ENCODE measurements around the gene HPCAL1.

HPCAL1 gene

GRCh38 chr2:10302479-10303180 lies at the start of gene HPCAL1:
Gene HPCAL1, plus strand, starts transcription at chr2:10302904. Its CDS starts 116,854 bp downstream, at chr2:10419758.
- Histone ChIP-seq H3K4me3 (ENCODE audit: low read depth, low read length) (peak within 1 kb of the TSS; percentile 74), H3K36me3 (ENCODE audit: control insufficient read depth, insufficient read depth, low read length) (no peaks in the 10 kb centered on the region), H3K27me3 (ENCODE audit: control insufficient read depth, insufficient read depth, low read length) (peaks cover 47% of the 10 kb centered on the region), H3K4me1 (ENCODE audit: control insufficient read depth, insufficient read depth, low read length) (peaks cover 13% of the 10 kb centered on the region), H3K27ac (ENCODE audit: low read depth, low read length) (no peak within 1 kb of the TSS), H3K9ac (ENCODE audit: low read length) (peak within 1 kb of the TSS; percentile 50), H3K9me3 (ENCODE audit: control insufficient read depth, insufficient read depth, low read depth, low read length) (no peaks in the 10 kb centered on the region)

- H3K9me3 ChIP-seq (ENCODE audit: control insufficient read depth, insufficient read depth, low read depth, low read length) = peaks cover 6% of the 10 kb centered on the region; the same call in 1 of the 2 replicates
- H3K36me3 ChIP-seq (ENCODE audit: control insufficient read depth, insufficient read depth, low read length) = no peaks in the 10 kb centered on the region
- peaks cover 11% of the 10 kb centered on the region; the same call in 1 of the 2 replicates for H3K4me1 ChIP-seq (ENCODE audit: control insufficient read depth, insufficient read depth, low read length)
- no peak overlapping the region for H3K9ac ChIP-seq (ENCODE audit: low read length)
- no peak overlapping the region for H3K27ac ChIP-seq (ENCODE audit: low read depth, low read length)
- no peak overlapping the region for H3K4me3 ChIP-seq (ENCODE audit: low read depth, low read length)
- no peaks in the 10 kb centered on the region for H3K27me3 ChIP-seq (ENCODE audit: control insufficient read depth, insufficient read depth, low read length)
Observed at GRCh38 chr2:10253596-10254372, 48.9 kb upstream of the HPCAL1 start.

- Histone ChIP-seq H3K4me1 (ENCODE audit: control insufficient read depth, insufficient read depth, low read length) (peaks cover 11% of the 10 kb centered on the region; the same call in 1 of the 2 replicates), H3K9me3 (ENCODE audit: control insufficient read depth, insufficient read depth, low read depth, low read length) (peaks cover 6% of the 10 kb centered on the region; the same call in 1 of the 2 replicates), H3K4me3 (ENCODE audit: low read depth, low read length) (no peak overlapping the region), H3K9ac (ENCODE audit: low read length) (no peak overlapping the region), H3K27me3 (ENCODE audit: control insufficient read depth, insufficient read depth, low read length) (no peaks in the 10 kb centered on the region), H3K36me3 (ENCODE audit: control insufficient read depth, insufficient read depth, low read length) (no peaks in the 10 kb centered on the region), H3K27ac (ENCODE audit: low read depth, low read length) (no peak overlapping the region)
Observed at GRCh38 chr2:10254373-10255188, 48.1 kb upstream of the HPCAL1 start.

GRCh38 chr2:10255189-10256030 lies 47.3 kb upstream of the HPCAL1 start:
- H3K4me1 ChIP-seq (ENCODE audit: control insufficient read depth, insufficient read depth, low read length) = peaks cover 11% of the 10 kb centered on the region; the same call in 1 of the 2 replicates
- H3K36me3 ChIP-seq (ENCODE audit: control insufficient read depth, insufficient read depth, low read length) = no peaks in the 10 kb centered on the region
- no peak overlapping the region for H3K4me3 ChIP-seq (ENCODE audit: low read depth, low read length)
- H3K9ac ChIP-seq (ENCODE audit: low read length) = no peak overlapping the region
- no peaks in the 10 kb centered on the region for H3K27me3 ChIP-seq (ENCODE audit: control insufficient read depth, insufficient read depth, low read length)
- no peak overlapping the region for H3K27ac ChIP-seq (ENCODE audit: low read depth, low read length)
- peaks cover 4% of the 10 kb centered on the region; the same call in 1 of the 2 replicates for H3K9me3 ChIP-seq (ENCODE audit: control insufficient read depth, insufficient read depth, low read depth, low read length)

DNA sequence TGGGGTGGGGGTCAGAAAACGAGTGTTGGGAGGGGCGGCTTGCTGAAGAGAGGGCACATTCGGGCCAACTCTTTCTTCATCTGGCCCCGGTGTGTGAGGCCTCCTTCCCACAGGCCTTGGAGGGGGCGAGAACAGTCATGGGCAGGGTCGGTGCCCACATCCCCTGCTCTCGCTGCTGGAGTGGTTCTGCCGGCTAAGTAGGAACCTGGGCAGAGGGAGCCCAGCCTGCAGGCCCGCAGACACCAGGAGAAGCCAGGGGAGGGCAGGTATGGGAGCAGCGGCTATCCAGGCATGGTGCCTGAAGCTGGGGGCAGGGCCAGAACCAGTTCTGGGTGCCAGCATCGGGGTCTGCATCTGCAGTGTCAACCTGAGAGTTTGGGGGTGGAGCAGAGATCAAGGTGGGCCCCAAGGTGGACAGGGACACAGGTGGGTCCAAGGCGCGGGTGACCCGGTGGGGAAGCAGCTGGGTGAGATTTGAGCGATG lies 46.6 kb upstream of the HPCAL1 start:
- no peak overlapping the region for H3K9ac ChIP-seq (ENCODE audit: low read length)
- no peaks in the 10 kb centered on the region for H3K9me3 ChIP-seq (ENCODE audit: control insufficient read depth, insufficient read depth, low read depth, low read length)
- H3K4me1 ChIP-seq (ENCODE audit: control insufficient read depth, insufficient read depth, low read length) = peaks cover 11% of the 10 kb centered on the region; the same call in 1 of the 2 replicates
- no peak overlapping the region for H3K4me3 ChIP-seq (ENCODE audit: low read depth, low read length)
- H3K27ac ChIP-seq (ENCODE audit: low read depth, low read length) = no peak overlapping the region
- H3K27me3 ChIP-seq (ENCODE audit: control insufficient read depth, insufficient read depth, low read length) = no peaks in the 10 kb centered on the region
- no peaks in the 10 kb centered on the region for H3K36me3 ChIP-seq (ENCODE audit: control insufficient read depth, insufficient read depth, low read length)

- Histone ChIP-seq H3K9me3 (ENCODE audit: control insufficient read depth, insufficient read depth, low read depth, low read length) (no peaks in the 10 kb centered on the region), H3K4me1 (ENCODE audit: control insufficient read depth, insufficient read depth, low read length) (peaks cover 11% of the 10 kb centered on the region; the same call in 1 of the 2 replicates), H3K4me3 (ENCODE audit: low read depth, low read length) (no peak overlapping the region), H3K36me3 (ENCODE audit: control insufficient read depth, insufficient read depth, low read length) (no peaks in the 10 kb centered on the region), H3K27me3 (ENCODE audit: control insufficient read depth, insufficient read depth, low read length) (no peaks in the 10 kb centered on the region), H3K9ac (ENCODE audit: low read length) (no peak overlapping the region), H3K27ac (ENCODE audit: low read depth, low read length) (no peak overlapping the region)
Observed at GRCh38 chr2:10256515-10257031, 46.1 kb upstream of the HPCAL1 start.

DNA sequence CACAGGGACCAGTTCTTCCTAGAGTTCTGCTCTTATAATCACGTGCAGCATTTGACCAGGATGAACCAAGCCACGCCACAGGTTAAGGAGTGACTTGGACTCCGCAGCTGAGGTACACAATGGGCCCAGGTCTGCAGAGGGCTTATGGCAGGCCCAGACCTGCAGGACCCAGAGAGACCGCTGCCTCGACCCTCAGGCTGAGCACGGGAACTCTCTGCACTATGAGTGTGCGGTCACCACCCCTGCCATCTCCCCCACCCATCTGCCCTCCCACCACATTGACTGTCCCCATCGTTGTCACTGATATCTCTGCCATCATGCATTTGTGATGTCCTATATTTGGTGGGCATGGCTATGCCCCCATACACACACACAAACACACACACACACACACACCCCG lies 45.7 kb upstream of the HPCAL1 start:
- H3K4me1 ChIP-seq (ENCODE audit: control insufficient read depth, insufficient read depth, low read length) = peaks cover 11% of the 10 kb centered on the region; the same call in 1 of the 2 replicates
- no peaks in the 10 kb centered on the region for H3K27me3 ChIP-seq (ENCODE audit: control insufficient read depth, insufficient read depth, low read length)
- no peak overlapping the region for H3K4me3 ChIP-seq (ENCODE audit: low read depth, low read length)
- H3K9ac ChIP-seq (ENCODE audit: low read length) = no peak overlapping the region
- H3K9me3 ChIP-seq (ENCODE audit: control insufficient read depth, insufficient read depth, low read depth, low read length) = no peaks in the 10 kb centered on the region
- no peaks in the 10 kb centered on the region for H3K36me3 ChIP-seq (ENCODE audit: control insufficient read depth, insufficient read depth, low read length)
- no peak overlapping the region for H3K27ac ChIP-seq (ENCODE audit: low read depth, low read length)

DNA sequence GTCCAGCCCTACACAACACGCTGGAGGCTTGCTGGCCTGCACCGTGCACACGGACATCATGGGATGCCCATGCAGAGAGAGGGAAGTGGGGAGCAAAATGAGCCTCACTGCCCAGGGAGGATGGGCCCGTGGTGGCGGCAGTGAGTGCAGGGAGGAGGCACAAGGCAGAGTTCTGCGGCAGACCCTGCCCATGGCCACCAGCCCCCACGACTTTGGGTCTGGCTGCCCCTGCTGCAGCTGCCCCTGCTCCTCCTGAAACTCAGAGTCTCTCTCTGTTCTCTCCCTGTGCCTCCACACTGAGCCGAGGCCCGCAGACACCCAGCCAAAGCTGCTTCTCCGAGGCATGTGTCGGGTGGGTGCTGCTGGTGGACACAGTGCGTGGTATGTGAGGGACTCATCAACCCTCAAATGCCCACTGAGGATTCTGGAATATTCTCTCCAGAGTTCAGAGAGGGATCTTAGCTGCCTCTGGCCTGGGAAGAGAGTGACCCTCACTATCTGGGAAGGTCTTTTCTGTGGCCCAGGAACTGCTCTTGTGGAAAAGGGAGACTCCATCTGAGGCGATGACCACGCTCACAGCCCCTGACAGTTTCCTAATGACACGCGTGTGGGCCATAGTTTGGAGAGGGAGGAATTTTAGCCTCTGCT lies 45.1 kb upstream of the HPCAL1 start:
- no peak overlapping the region for H3K27ac ChIP-seq (ENCODE audit: low read depth, low read length)
- no peaks in the 10 kb centered on the region for H3K27me3 ChIP-seq (ENCODE audit: control insufficient read depth, insufficient read depth, low read length)
- no peaks in the 10 kb centered on the region for H3K36me3 ChIP-seq (ENCODE audit: control insufficient read depth, insufficient read depth, low read length)
- no peak overlapping the region for H3K4me3 ChIP-seq (ENCODE audit: low read depth, low read length)
- H3K4me1 ChIP-seq (ENCODE audit: control insufficient read depth, insufficient read depth, low read length) = peaks cover 11% of the 10 kb centered on the region; the same call in 1 of the 2 replicates
- H3K9ac ChIP-seq (ENCODE audit: low read length) = no peak overlapping the region
- H3K9me3 ChIP-seq (ENCODE audit: control insufficient read depth, insufficient read depth, low read depth, low read length) = no peaks in the 10 kb centered on the region

GRCh38 chr2:10258326-10258725 lies 44.4 kb upstream of the HPCAL1 start:
- Histone ChIP-seq H3K27ac (ENCODE audit: low read depth, low read length) (no peak overlapping the region), H3K9ac (ENCODE audit: low read length) (no peak overlapping the region), H3K4me1 (ENCODE audit: control insufficient read depth, insufficient read depth, low read length) (peaks cover 10% of the 10 kb centered on the region; the same call in 1 of the 2 replicates), H3K9me3 (ENCODE audit: control insufficient read depth, insufficient read depth, low read depth, low read length) (no peaks in the 10 kb centered on the region), H3K27me3 (ENCODE audit: control insufficient read depth, insufficient read depth, low read length) (no peaks in the 10 kb centered on the region), H3K36me3 (ENCODE audit: control insufficient read depth, insufficient read depth, low read length) (no peaks in the 10 kb centered on the region), H3K4me3 (ENCODE audit: low read depth, low read length) (no peak overlapping the region)

Measured in HUES6 (cell line).